HG03066 (cell line): Measurements from ENCODE around the gene COG5.

Experiments used
- ATAC-seq: cut with Tn5 transposase; IDR thresholded peaks from one replicate; pipeline ENCODE4 v1.9.1; 2021; ENCODE audit warnings: low read depth; ENCODE audit not compliant: unreplicated experiment

Gene COG5

DNA sequence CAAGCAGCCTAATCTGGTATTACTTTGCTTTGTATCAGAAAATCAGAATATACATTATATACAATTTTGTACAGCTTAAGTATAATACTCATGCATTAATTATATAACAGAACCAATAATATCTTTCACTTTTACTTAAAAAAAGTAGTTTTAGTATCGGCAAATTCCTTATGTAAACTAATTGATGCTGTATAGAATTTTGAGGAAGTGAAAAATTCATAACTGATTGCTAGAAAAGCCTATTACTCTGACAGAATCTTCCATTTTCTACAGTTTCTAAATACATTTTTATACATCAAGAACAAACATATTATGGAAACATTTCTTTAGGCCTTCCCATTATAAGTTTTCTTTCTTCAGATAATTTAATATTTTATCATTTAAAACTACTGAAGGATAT lies 217.8 kb downstream of the COG5 start:
- ATAC-seq, result no peak

DNA sequence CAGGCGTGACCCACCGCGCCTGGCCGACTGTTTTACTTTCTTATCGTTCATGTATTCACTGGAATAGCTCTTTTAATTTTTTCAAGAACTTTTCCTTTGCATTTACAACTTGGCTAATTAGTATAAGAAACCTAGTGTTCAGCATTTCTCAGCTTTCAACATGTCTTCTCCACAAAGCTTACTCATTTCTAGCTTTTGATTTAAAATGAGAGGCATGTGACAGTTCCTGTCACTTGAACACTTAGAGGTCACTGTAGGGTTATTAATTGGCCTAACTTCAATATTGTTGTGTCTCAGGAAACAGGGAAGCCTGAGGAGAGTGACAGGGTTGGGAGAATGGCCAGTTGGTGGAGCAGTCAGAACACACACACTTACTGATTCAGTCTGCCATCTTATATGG lies 218.9 kb downstream of the COG5 start:
- no peak for ATAC-seq

GRCh38 chr7:107344286-107344685 lies 219.4 kb downstream of the COG5 start:
- no peak for ATAC-seq

DNA sequence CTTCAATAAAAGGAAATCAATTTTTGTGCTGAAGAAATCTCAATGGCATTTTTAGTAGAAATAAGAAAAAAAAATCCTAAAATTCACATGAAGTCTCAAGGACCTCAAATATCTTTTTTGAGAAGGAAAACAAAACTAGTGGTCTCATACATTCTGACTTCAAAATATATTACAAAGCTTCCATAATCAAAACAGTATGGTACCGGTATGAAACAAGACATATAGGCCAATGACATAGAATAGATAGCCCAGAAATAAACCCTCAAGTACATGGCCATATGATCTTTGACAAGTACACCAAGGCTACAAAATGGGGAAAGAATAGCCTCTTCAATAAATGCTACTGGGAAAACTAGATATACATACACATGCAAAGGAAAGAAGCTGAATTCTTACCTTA lies 225.6 kb downstream of the COG5 start:
- ATAC-seq, result no peak

DNA sequence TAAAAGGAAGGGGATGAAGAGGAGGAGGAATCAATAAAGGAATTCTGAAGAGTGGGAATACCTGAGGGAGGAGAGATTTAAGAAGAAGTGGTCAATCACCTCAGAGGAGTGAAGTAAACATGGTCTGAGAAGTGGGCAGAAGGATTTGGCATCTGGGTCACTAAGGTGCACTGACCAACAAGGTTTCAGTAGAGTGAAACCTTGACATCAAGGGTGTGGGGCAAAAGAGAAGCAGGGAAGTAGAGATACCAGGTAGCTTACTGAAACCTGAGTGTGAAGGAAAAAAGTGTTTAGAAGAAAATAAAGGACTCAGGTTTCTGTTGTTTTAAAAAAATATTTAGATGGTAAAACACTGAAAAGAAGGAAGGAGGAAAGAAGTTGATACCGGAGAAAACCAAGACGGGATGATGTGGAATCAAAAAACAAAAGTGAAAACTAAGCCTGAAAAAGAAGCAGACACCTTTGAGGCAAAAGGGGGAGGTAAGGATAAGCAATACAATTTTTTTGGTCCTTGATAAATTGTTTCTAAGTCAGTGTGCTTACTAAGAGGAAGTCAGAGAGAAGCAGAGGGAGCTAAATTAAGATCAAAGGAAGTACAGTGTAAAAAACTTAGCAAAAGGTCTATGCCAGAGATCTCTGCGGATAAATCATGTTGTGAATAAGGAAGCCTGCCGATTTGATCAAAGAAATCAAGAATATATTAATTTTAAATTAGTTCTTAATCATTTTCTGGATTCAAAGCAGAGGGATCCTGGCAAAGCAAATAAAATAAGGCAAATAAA lies 231.0 kb downstream of the COG5 start:
- ATAC-seq, result peak; percentile 68

DNA sequence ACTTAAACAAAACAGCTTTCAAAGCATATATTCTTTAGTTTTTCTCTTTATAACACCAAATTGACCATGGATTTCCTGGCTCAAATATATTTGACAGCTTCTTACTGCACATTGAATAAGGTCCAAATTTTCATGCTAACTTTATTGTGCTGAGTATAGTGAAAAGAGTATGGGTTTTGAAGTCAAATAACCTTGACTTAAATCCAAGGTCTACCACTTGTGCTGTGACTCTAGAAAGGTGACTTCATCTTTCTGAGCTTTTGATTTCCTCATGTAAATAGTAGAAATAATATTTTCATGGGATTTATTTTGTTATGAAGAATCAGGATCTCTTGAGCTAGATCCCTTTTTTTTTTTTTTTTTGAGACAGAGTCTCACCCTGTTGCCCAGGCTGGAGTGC lies 233.2 kb downstream of the COG5 start:
- no peak for ATAC-seq

DNA sequence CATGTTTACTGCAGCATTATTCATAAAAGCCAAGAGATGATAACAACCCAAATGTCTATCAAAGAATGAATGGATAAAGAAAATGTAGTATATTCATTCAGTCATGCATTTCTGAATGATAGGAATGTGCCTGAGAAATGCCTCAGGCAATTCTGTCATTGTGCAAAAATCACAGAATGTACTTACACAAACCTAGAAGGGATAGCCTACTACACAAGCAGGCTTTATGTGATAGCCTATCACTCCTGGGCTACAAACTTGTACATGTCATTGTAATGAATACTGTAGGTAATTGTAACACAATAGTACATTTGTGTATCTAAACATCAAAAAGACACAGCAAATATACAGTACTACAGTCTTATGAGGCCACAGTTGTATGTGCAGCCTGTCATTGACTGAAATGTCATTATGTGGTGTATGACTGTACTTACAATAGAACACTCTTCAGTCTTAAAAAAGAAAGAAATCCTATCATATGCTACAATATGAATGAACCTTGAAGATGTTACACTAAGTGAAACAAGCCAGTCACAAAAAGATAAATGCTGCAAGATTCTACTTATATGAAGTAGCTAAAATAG lies 235.6 kb downstream of the COG5 start:
- no peak for ATAC-seq

DNA sequence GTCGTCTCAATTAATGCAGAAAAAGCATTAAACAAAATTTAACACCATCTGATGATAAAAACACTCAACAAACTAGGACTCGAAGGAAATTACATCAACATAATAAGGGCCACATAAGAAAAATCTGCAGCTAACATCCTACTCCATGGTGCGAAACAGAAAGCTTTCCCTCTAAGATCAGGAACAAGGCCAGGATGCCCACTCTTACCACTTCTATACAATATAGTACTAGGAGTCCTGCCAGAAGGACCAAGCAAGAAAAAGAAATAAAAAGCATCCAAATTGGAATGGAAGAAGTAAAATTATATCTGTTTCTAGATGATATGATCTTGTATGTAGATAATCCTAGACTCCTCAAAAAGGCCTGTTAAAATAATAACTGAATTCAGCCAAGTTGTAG lies 237.7 kb downstream of the COG5 start:
- no peak for ATAC-seq

DNA sequence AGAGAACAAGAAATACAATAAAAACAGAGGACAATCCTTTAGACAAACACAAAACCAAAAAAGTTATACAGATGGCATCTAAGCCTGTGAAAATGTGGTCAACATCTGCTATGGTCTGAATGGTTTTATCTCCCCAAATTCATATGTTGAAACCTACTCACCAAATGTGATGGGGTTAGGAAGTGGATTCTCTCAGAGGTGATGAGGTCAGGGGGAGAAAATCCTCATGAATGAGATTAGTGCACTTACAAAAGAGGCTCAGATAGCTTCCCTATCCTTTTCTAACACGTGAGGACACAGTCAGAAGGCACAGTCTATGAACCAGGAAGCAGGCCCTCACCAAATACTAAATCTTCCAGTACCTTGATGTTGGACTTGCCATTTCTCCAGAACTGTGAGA lies 241.7 kb downstream of the COG5 start:
- ATAC-seq, result no peak

- no peak for ATAC-seq
Observed at GRCh38 chr7:107321611-107322010, 242.1 kb downstream of the COG5 start.

DNA sequence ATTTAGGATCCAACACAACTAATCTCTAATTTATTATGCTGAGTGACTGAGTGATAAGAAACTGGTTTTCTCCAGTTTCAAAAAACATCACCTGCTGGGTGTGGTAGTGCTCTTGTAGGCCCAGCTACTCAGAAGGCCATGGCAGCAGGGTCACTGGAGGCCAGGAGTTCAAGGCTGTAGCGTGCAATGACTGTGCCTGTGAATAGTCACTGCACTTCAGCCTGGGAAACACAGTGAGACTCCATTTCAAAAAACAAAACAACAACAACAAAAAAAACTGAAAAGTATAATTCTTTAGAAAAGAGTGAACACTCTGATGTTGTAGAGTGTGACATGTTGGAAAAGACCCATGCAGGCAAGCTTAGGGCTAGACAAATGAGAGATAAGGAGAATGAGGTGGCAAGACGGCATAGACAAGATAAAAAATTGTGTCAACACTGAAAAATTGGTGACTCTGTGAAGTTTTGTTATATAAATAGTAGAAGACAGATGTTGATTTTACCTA lies 243.9 kb downstream of the COG5 start:
- ATAC-seq, result no peak

DNA sequence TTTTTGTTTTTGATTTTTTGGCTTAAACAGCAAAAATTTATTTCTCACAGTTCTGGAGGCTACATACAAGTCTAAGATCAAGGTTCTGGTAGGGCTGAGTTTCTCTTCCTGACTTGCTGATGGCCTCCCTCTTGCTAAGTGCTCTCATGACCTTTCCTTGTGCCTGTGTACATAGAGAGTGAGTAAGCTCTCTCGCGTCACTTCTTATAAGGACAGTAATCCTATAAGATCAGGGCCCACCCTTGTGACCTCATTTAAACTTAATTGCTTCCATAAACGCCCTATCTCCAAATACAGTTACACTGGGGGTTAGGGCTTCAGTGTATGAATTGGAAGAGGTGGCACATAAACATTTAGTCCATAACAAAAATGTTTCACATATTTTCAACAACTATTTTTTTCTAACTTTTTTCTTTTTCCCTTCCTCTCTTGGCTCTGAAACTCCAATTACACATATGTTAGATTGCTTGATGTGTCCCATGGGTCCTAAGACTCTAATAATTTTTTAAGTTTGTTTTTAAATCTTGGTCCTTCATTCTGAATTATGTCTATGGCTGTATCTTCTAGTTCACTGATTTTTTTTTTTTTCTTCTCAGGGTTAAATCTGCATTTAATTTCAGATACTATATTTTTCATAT lies 245.1 kb downstream of the COG5 start:
- ATAC-seq, result no peak

GRCh38 chr7:107315716-107316220 lies 248.0 kb downstream of the COG5 start:
- no peak for ATAC-seq

DNA sequence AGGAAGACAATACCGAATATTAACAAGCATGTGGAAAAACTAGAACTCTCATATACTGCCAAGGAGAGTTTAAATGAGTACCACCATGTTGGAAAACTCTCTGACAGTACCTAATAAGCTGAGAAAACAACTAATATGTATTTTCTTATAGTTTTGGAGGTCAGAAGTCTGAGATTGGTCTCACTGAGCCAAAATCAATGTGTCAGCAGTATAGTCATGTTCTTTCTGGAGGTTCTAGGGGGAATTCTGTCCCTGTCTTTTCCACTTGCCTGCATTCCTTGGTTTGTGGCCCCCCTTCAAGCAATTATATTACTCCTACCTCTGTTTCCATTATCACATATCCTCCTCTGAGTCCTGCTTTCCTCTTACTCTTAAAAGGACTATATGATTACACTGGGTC lies 250.4 kb downstream of the COG5 start:
- ATAC-seq, result no peak

DNA sequence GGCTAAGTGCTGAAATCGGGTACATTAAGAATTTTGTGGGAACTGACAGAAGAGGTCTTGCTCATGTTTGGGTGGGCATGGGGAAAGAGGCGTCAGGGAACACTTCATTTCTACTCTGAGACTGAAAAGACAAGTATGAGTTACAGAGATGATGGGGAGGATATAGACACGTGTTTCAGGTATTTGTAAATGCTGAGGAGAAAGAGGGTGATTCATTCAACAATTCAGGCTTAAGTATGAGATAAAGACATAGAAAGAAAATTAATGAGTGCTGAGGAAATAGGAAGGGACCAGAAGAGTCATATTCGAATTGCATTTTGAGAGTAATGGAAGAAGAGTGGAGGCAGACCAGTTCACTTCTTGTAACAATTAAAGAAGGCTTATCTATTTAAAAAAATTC lies 251.3 kb downstream of the COG5 start:
- ATAC-seq, result no peak

DNA sequence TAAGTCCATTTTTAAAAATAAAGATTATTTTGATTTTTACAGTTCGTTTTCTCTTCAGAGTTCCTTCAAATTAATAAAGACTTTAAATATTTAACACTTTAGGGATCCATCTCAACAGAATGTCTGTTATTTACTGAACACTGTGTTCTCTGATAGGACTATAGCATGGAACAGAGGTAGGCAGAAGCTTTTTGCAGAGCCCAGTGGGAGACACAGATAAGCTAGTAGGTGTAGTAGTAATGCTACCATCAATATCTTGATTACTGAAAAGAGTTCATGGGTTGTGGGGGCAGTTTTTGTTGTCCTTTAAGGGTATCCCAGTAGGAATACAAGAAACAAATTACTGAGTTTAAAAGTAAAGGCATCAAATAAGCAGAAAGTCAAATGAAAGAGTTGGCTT lies 254.4 kb downstream of the COG5 start:
- ATAC-seq, result no peak

DNA sequence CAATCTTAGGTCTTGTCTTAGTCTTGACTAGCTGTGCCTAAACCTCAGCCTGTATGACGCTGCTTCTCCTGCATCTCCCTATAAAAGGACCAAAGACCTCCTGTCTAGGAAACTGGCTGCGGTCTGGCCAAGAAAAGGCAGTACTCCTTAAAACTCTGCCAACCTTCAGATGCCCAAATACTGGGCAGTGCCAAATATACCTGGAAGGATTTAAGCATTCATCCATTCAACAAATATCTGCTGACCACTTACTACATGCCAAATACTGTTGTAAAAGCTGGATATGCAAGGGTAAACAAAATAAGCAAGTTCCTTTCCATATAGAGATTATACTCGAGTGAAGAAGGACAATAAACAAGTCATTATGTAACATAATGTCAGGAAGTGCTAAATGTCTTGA lies 259.1 kb downstream of the COG5 start:
- ATAC-seq, result no peak

- no peak for ATAC-seq
Observed at GRCh38 chr7:107304063-107304462, 259.7 kb downstream of the COG5 start.

DNA sequence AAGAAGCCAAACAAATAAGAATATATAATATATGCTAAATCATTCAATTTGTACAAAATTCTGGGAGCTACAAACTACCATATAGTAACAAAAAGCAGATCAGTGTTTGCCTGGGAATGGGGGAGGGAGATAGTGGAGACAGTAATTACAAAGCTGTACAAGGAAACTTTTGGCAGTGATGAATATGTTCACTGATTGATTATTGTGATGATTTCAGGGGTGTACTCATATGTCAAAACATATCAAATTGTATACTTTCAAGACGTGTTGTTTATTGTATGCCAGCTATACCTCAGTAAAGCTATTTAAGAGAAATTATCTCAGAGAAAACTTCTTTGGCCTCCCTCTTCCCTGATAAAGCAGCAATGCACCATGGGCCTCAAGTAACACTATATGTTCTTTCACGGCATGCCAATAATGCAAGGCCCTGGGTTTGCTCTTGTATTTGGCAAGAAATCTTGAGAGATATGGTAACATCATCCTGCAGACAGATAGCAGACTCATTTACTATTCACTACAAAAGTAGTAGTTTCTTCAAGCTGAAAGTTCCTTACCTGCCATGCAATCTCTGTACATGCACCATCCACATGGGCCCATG lies 261.4 kb downstream of the COG5 start:
- no peak for ATAC-seq

DNA sequence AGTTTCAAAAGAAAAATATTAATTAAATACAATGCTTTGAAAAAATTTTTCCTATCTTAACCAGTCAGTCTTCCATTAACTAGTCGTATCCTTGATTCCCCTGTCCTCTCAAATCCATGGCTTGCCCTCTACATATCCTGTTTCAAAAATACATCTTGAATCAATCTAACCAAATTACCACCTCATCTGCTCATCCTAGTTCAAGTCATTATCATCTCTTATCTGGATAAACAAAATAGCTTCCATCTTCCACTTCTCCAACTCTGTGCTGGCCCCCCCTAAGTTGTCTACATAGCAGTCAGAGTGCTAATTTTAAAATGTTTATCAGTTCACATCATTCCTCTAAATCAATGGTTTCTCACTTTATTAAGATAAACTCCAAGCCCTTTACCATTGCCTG lies 269.5 kb downstream of the COG5 start:
- ATAC-seq, result no peak

DNA sequence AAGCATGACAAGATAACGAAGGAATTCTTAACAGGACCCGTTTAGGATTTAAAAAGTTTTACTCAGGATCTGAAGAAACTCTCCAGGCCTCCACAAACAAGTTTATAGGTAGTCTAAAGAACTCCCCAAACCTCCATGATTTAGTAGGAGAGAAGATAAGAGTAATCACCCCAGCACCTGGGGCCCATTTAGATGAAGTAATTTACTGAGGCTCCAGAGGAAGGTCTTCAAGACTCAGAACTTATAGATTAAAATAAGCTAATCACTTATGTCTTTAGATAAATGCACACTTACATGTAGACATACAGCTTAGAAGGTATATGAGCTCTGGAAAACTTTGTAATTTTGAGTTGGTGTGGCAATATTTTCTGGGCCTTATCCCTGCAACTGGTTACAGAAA lies 271.1 kb downstream of the COG5 start:
- no peak for ATAC-seq
